Measurements from ENCODE around the gene VIM.

DNA sequence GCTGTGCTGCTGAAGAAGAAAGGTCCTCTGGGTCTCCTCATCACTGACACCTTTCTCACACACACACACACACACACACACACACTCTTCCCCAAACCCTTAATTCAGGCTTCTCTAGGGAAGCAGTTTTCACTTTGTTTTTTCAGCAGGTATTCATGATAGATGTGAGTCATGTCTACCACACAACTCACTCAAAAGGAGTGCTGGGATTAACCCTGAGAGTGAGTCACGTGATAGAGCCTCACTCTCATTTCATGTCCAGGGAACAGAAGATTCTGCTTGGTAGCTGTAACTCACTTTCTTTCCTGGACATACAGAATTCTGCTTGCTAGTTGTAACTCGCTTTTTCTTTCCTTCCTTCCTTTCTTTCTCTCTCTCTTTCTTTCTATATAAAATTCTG, 45.4 kb downstream of the VIM start:
- TF ChIP-seq, protein P1, sequence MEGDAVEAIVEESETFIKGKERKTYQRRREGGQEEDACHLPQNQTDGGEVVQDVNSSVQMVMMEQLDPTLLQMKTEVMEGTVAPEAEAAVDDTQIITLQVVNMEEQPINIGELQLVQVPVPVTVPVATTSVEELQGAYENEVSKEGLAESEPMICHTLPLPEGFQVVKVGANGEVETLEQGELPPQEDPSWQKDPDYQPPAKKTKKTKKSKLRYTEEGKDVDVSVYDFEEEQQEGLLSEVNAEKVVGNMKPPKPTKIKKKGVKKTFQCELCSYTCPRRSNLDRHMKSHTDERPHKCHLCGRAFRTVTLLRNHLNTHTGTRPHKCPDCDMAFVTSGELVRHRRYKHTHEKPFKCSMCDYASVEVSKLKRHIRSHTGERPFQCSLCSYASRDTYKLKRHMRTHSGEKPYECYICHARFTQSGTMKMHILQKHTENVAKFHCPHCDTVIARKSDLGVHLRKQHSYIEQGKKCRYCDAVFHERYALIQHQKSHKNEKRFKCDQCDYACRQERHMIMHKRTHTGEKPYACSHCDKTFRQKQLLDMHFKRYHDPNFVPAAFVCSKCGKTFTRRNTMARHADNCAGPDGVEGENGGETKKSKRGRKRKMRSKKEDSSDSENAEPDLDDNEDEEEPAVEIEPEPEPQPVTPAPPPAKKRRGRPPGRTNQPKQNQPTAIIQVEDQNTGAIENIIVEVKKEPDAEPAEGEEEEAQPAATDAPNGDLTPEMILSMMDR (IDR thresholded peaks at IDR 0.05) = no peak
- no peak for TF ChIP-seq POLR2A (IDR thresholded peaks at IDR 0.05)

All from adrenal gland (tissue), 5 donors.